NOMO-1 treated with DMSO at 0.1 percent for 48 hours (cell line): Measurements from ENCODE around the gene NEK2.
A peak's percentile ranks its signal among the peaks of the same experiment; 100 is the strongest.
"Not testable (repeated sequence)": the region's sequence is repeated elsewhere in the genome, so short reads cannot be mapped to it uniquely, and the experiment has no call there.

ENCODE experiments used
- DNase-seq: peaks from one replicate; lab custom pipeline; 2025; ENCODE audit not compliant: unreplicated experiment; lab: John Stamatoyannopoulos, UW

The NEK2 gene

GRCh38 chr1:211675230-211676105, at the start of gene NEK2:
Gene NEK2, minus strand, starts transcription at chr1:211675621. Its CDS starts 142 bp downstream, at chr1:211675479.
- peak; percentile 95 for DNase-seq

- DNase-seq: no peak
Measured at GRCh38 chr1:211724687-211725196, 49.3 kb upstream of the NEK2 start.

- no peak for DNase-seq
Measured at GRCh38 chr1:211723273-211723672, 47.9 kb upstream of the NEK2 start.

- no peak for DNase-seq
Measured at GRCh38 chr1:211722277-211723175, 47.1 kb upstream of the NEK2 start.

GRCh38 chr1:211716555-211716954, 41.1 kb upstream of the NEK2 start:
- not testable (repeated sequence) for DNase-seq

- DNase-seq: no peak
Measured at GRCh38 chr1:211715971-211716370, 40.5 kb upstream of the NEK2 start.

- no peak for DNase-seq
Measured at GRCh38 chr1:211714154-211714553, 38.7 kb upstream of the NEK2 start.

GRCh38 chr1:211713231-211713630, 37.8 kb upstream of the NEK2 start:
- no peak for DNase-seq

GRCh38 chr1:211711315-211711705, 35.9 kb upstream of the NEK2 start:
- no peak for DNase-seq

GRCh38 chr1:211710566-211711314, 35.3 kb upstream of the NEK2 start:
- peak; percentile 13 for DNase-seq

- no peak for DNase-seq
Measured at GRCh38 chr1:211708926-211709325, 33.5 kb upstream of the NEK2 start.

GRCh38 chr1:211708006-211708405, 32.6 kb upstream of the NEK2 start:
- no peak for DNase-seq

- DNase-seq: no peak
Measured at GRCh38 chr1:211705467-211706091, 30.2 kb upstream of the NEK2 start.

- DNase-seq: no peak
Measured at GRCh38 chr1:211704543-211704942, 29.1 kb upstream of the NEK2 start.

GRCh38 chr1:211703812-211704537, 28.6 kb upstream of the NEK2 start:
- no peak for DNase-seq

GRCh38 chr1:211701733-211702132, 26.3 kb upstream of the NEK2 start:
- DNase-seq: no peak

GRCh38 chr1:211699059-211699458, 23.6 kb upstream of the NEK2 start:
- no peak for DNase-seq

GRCh38 chr1:211698161-211699026, 23.0 kb upstream of the NEK2 start:
- DNase-seq: peak; percentile 61

GRCh38 chr1:211697356-211697755, 21.9 kb upstream of the NEK2 start:
- no peak for DNase-seq
